GM18867 (cell line): ENCODE results near the gene ZNF675.
"Not testable (repeated sequence)": the region's sequence is repeated elsewhere in the genome, so short reads cannot be mapped to it uniquely, and the experiment has no call there.

ENCODE experiments used
- ATAC-seq: cut with Tn5 transposase; IDR thresholded peaks from one replicate; pipeline ENCODE4 v1.9.1; 2021; ENCODE audit warnings: mild to moderate bottlenecking, moderate library complexity; ENCODE audit not compliant: unreplicated experiment

Gene ZNF675

GRCh38 chr19:23686621-23687423, at the start of gene ZNF675:
Gene ZNF675, minus strand, starts transcription at chr19:23687212. Its CDS starts 179 bp downstream, at chr19:23687033.
- ATAC-seq: peak; percentile 97

DNA sequence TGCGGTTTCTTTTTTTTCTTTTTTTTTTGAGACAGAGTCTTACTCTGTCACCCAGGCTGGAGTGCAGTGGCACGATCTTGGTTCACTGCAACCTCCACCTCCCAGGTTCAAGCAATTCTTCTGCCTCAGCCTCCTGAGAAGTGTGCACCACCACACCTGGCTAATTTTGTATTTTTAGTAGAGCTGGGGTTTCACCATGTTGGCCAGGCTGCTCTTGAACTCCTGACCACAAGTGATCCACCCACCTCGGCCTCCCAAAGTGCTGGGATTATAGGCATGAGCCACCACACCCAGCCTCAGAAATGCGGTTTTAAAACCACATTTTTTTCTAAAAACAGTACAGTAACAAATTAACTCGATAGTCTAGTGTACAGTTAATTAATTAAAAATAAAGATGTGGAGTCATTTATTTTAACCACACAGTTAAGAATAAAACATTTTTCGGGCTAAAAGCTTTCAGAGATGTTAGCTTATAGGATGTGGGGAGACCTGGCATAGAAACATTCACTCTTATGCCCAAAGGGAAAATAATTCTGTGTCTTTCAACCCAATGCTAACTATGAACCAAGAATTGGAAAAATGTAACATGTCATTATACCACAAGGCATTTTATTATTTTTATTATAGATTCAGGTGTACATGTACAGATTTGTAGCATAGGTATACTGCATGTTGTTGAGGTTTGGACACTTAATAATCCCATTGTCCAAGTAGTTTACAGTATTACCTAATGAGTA, 43.9 kb upstream of the ZNF675 start:
- not testable (repeated sequence) for ATAC-seq

DNA sequence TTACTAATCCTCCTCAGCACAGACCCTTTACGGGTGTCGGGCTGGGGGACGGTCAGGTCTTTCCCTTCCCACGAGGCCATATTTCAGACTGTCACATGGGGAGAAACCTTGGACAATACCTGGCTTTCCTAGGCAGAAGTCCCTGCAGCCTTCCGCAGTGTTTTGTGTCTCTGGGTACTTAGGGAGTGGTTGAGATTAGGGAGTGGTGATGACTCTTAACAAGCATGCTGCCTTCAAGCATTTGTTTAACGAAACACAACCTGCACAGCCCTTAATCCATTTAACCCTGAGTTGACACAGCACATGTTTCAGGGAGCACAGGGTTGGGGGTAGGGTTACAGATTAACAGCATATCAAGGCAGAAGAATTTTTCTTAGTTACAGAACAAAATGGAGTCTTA, 37.1 kb upstream of the ZNF675 start:
- not testable (repeated sequence) for ATAC-seq

- ATAC-seq: no peak
Observed at GRCh38 chr19:23718802-23719201, 31.8 kb upstream of the ZNF675 start.

DNA sequence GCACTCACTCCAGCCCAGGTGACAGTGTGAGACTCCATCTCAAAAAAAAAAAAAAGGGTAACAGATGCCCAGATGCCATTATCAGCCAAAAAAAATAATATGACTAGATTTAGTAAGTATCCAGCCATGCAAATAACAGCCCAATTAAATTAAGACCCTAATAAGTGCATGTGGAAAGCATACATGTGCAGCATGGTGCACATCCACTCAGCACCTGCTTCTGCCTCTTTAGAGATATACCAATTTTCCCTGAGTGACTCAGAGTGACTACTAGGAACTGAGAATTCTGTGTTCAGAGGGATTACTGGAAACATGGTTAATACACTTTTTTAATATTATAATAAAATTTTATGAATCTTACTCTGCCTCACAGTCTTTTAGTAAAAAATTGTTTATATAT, 29.8 kb upstream of the ZNF675 start:
- ATAC-seq: no peak

DNA sequence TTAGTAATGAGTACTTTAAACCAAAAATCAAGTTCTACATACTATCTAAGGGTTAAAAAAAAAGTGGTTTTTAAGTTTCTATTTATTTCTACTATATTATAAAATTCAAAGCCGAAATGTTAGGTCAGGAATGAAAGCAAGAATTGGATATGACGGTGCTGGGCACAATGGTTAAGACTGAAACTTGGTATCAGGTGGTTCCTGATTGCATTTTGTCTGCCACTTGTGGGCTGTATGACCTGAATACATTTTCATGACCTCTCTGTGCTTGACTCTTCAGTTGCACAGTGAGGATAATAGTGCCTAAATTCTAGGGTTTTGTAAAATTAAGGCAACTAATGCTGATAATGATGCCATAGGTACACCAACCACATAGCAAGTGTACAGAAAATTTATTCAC, 22.3 kb upstream of the ZNF675 start:
- no peak for ATAC-seq

GRCh38 chr19:23706657-23707056, 19.6 kb upstream of the ZNF675 start:
- ATAC-seq: no peak

DNA sequence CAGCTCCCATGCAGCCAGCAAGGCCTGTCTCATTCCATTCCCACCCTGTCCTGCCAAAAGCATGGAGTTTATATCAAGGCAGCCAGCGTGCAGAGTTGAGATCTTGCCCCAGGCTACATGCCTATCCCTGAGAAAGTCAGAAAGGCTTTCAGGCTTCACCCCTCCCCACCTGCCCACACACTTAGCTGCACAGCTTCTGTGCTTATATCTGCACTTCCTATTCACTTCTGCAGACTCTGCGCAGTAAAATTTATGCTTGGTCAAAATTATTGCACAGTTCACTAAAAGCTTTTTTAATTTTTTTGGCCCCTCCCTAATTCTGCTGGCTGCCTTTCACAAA, 12.5 kb upstream of the ZNF675 start:
- ATAC-seq: no peak

- no peak for ATAC-seq
Observed at GRCh38 chr19:23698711-23699520, 11.9 kb upstream of the ZNF675 start.

GRCh38 chr19:23692937-23693336, 5.9 kb upstream of the ZNF675 start:
- not testable (repeated sequence) for ATAC-seq

GRCh38 chr19:23673132-23673531, 13.9 kb downstream of the ZNF675 start:
- ATAC-seq: no peak

- ATAC-seq: not testable (repeated sequence)
Observed at GRCh38 chr19:23668606-23669005, 18.4 kb downstream of the ZNF675 start.

- no peak for ATAC-seq
Observed at GRCh38 chr19:23665651-23666410, 21.2 kb downstream of the ZNF675 start.

DNA sequence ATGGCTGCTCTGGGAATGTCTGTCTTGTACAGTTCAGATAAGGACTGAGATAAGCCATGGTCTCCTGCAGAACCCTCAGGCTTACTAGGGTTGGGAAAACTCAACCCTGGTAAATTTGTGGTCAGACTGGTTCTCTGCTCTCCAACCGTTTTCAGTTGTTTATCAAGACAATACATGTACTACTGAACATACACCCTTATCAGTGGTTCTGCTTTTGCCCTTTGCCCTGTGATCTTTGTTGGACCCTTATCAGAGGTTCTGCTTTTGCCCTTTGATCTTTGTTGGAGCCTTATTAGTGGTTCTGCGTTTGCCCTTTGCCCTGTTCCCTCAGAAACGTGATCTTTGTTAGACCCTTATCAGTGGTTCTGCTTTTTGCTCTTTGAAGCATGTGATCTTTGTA, 37.2 kb downstream of the ZNF675 start:
- ATAC-seq: not testable (repeated sequence)
